Thyroid gland (tissue), 4 donors: ENCODE results near the gene DPYSL5. TPM values are rescaled to one million over a fixed set of nuclear protein-coding genes. Genes with fewer than 3 reads are reported as not detected.
A peak's percentile ranks its signal among the peaks of the same experiment; 100 is the strongest.

Experiments
- DNase-seq, 2 donors: peaks; one replicate each; pipeline ENCODE4 v3.0.0-alpha.2; 2019
- H3K27ac ChIP-seq, 3 donors: fragments of 200-600 bp; sonication (generic); 1 replicate in 2 of 3; 2 replicates in 1 of 3; pipeline ENCODE4 v1.5.1; 2016 to 2019; ENCODE audit warnings: mild to moderate bottlenecking in 1 of 3, moderate library complexity in 1 of 3
- H3K27me3 ChIP-seq: fragments of 200-600 bp; sonication (generic); one replicate; pipeline ENCODE4 v1.5.1; 2019
- H3K36me3 ChIP-seq, 2 donors: fragments of 200-600 bp; sonication (generic); one replicate each; pipeline ENCODE4 v1.5.1; 2016 to 2019
- H3K4me1 ChIP-seq, 2 donors: fragments of 200-600 bp; sonication (generic); one replicate each; pipeline ENCODE4 v1.5.1; 2017 to 2019
- H3K4me3 ChIP-seq, 3 donors: fragments of 200-600 bp; sonication (generic); replicated peaks in 1 of 3; 1 replicate in 2 of 3; 2 replicates in 1 of 3; pipeline ENCODE4 v1.5.1; 2016; ENCODE audit warnings: mild to moderate bottlenecking in 1 of 3
- H3K9me3 ChIP-seq: fragments of 200-600 bp; sonication (generic); one replicate; pipeline ENCODE4 v1.5.1; 2017
- POLR2A ChIP-seq, 2 donors: fragments of 450-650 bp; IDR thresholded peaks; one replicate each; pipeline ENCODE4 v1.6.1; 2017; ENCODE audit warnings: antibody characterized with exemption in 2 of 2, mild to moderate bottlenecking in 2 of 2, moderate library complexity in 1 of 2
- WGBS, 2 donors: methylation state at CpG; one replicate each; pipeline ENCODE4 v1.1.5; 2017; 5-methylcytosine and 5-hydroxymethylcytosine counted together
- intact Hi-C: fragments of 100-400 bp; cut with DNase I; formaldehyde crosslinking; loops from one replicate; pipeline ENCODE4 v1.15.1; 2023
- total RNA-seq, 4 donors: library from RNA; depleted of rRNA; stranded (reverse); fragments of >200 nt; gene quantifications; one replicate each; pipeline ENCODE4 v1.2.3, GENCODE V29; 2016
- TF ChIP-seq, protein P1 (sequence below), 6 experiments: fragments of 200-600 bp in 3 of 6; fragments of 450-650 bp in 3 of 6; sonication (generic) in 3 of 6; IDR thresholded peaks; one replicate each; pipeline ENCODE4 v1.5.1; 2016 to 2019; ENCODE audit warnings: antibody characterized with exemption in 6 of 6, mild to moderate bottlenecking in 2 of 6, inconsistent platforms in 1 of 6, moderate library complexity in 1 of 6

Gene DPYSL5
- total RNA-seq, 4 donors from 2014 or later, result not detected

- TF ChIP-seq, protein P1, sequence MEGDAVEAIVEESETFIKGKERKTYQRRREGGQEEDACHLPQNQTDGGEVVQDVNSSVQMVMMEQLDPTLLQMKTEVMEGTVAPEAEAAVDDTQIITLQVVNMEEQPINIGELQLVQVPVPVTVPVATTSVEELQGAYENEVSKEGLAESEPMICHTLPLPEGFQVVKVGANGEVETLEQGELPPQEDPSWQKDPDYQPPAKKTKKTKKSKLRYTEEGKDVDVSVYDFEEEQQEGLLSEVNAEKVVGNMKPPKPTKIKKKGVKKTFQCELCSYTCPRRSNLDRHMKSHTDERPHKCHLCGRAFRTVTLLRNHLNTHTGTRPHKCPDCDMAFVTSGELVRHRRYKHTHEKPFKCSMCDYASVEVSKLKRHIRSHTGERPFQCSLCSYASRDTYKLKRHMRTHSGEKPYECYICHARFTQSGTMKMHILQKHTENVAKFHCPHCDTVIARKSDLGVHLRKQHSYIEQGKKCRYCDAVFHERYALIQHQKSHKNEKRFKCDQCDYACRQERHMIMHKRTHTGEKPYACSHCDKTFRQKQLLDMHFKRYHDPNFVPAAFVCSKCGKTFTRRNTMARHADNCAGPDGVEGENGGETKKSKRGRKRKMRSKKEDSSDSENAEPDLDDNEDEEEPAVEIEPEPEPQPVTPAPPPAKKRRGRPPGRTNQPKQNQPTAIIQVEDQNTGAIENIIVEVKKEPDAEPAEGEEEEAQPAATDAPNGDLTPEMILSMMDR (IDR thresholded peaks at IDR 0.05), result no peak
- TF ChIP-seq POLR2A (IDR thresholded peaks at IDR 0.05), result no peak
- no peaks in the 10 kb centered on the region for H3K4me1 ChIP-seq
- no peaks in the 10 kb centered on the region for H3K27me3 ChIP-seq
- intact Hi-C loops, result no loop called here
- no peak overlapping the region for H3K4me3 ChIP-seq
- H3K9me3 ChIP-seq, result no peaks in the 10 kb centered on the region
- H3K36me3 ChIP-seq, result no peaks in the 10 kb centered on the region
- 76 to 86% methylated on average over 12 of the region's 12 CpGs for WGBS, 2 donors
- DNase-seq, result no peak
- no peak overlapping the region for H3K27ac ChIP-seq
Observed at GRCh38 chr2:26905341-26906198, 57.6 kb downstream of the DPYSL5 start.

GRCh38 chr2:26907416-26907815 is 59.5 kb downstream of the DPYSL5 start:
- 76 to 77% methylated on average over 7 of the region's 7 CpGs for WGBS, 2 donors
- no peaks in the 10 kb centered on the region for H3K36me3 ChIP-seq
- TF ChIP-seq, protein P1 (IDR thresholded peaks at IDR 0.05), result no peak
- no peak for TF ChIP-seq POLR2A (IDR thresholded peaks at IDR 0.05)
- no peaks in the 10 kb centered on the region for H3K4me1 ChIP-seq
- DNase-seq, result no peak
- no peak overlapping the region for H3K4me3 ChIP-seq
- H3K27me3 ChIP-seq, result no peaks in the 10 kb centered on the region
- no peaks in the 10 kb centered on the region for H3K9me3 ChIP-seq
- no peak overlapping the region for H3K27ac ChIP-seq
- intact Hi-C loops, result no loop called here

GRCh38 chr2:26910176-26910575 is 62.2 kb downstream of the DPYSL5 start:
- TF ChIP-seq, protein P1 (IDR thresholded peaks at IDR 0.05), result no peak
- no peak for TF ChIP-seq POLR2A (IDR thresholded peaks at IDR 0.05)
- Histone ChIP-seq H3K4me1 (no peaks in the 10 kb centered on the region), H3K4me3 (no peak overlapping the region), H3K27ac (no peak overlapping the region), H3K9me3 (no peaks in the 10 kb centered on the region), H3K27me3 (peaks cover 5% of the 10 kb centered on the region), H3K36me3 (no peaks in the 10 kb centered on the region)
- intact Hi-C loops, result no loop called here
- 92 to 94% methylated on average over 2 of the region's 2 CpGs for WGBS, 2 donors
- DNase-seq, result no peak

- Histone ChIP-seq H3K27me3 (peaks cover 5% of the 10 kb centered on the region), H3K36me3 (no peaks in the 10 kb centered on the region), H3K4me1 (no peaks in the 10 kb centered on the region), H3K9me3 (no peaks in the 10 kb centered on the region), H3K27ac (no peak overlapping the region), H3K4me3 (no peak overlapping the region)
- intact Hi-C loops, result no loop called here
- TF ChIP-seq POLR2A (IDR thresholded peaks at IDR 0.05), result no peak
- TF ChIP-seq, protein P1 (IDR thresholded peaks at IDR 0.05), result no peak
- 31 to 42% methylated on average over 20 to 21 of the region's 23 CpGs for WGBS, 2 donors
- peak; percentile 40 to 42 for DNase-seq
Observed at GRCh38 chr2:26911911-26912861, 64.3 kb downstream of the DPYSL5 start.
